Keratinocyte (primary cell): ENCODE data around the gene PHETA1. TPM values are rescaled to one million over a fixed set of nuclear protein-coding genes. Genes with fewer than 3 reads are reported as not detected.

Source experiments
- DNase-seq: peaks from one replicate; pipeline ENCODE4 v3.0.0-alpha.2; 2011; ENCODE audit warnings: low read depth, missing footprints, low spot score
- FAIRE-seq: peaks from 2 replicates; lab custom pipeline; 2011; peaks lifted over from hg19 to GRCh38; lab: Jason Lieb, UNC
- H2AFZ ChIP-seq: 2 replicates; pipeline ENCODE4 v1.6.0; 2012; ENCODE audit warnings: low read length, control low read depth, inconsistent platforms; ENCODE audit not compliant: control insufficient read depth
- H3K27ac ChIP-seq: 2 replicates; pipeline ENCODE4 v1.5.1; 2011; ENCODE audit warnings: low read length; ENCODE audit not compliant: control insufficient read depth, insufficient read depth
- H3K27me3 ChIP-seq: 3 replicates; pipeline ENCODE4 v1.6.0; 2011; ENCODE audit warnings: low read length; ENCODE audit not compliant: control insufficient read depth, insufficient read depth; ENCODE audit errors: extremely low read depth
- H3K36me3 ChIP-seq, 2 experiments: 2 replicates in 1 of 2; 3 replicates in 1 of 2; pipeline ENCODE4 v1.5.1; 2011; ENCODE audit warnings: low read length in 2 of 2, mild to moderate bottlenecking in 1 of 2; ENCODE audit not compliant: control insufficient read depth in 2 of 2, insufficient read depth in 2 of 2; ENCODE audit errors: extremely low read depth in 1 of 2
- H3K4me1 ChIP-seq: 3 replicates; pipeline ENCODE4 v1.5.1; 2011; ENCODE audit warnings: low read length; ENCODE audit not compliant: control insufficient read depth, insufficient read depth; ENCODE audit errors: extremely low read depth
- H3K4me2 ChIP-seq: 3 replicates; pipeline ENCODE4 v1.6.0; 2011; ENCODE audit warnings: low read depth, low read length; ENCODE audit not compliant: control insufficient read depth, insufficient read depth; ENCODE audit errors: extremely low read depth
- H3K4me3 ChIP-seq, 3 experiments: fragments of 200-600 bp in 1 of 3; sonication (generic) in 1 of 3; 2 replicates in 2 of 3; 3 replicates in 1 of 3; pipeline ENCODE4 v1.5.1; 2011 to 2016; ENCODE audit warnings: low read length in 3 of 3, mild to moderate bottlenecking in 3 of 3, control low read depth in 2 of 3, inconsistent platforms in 1 of 3, low read depth in 1 of 3, mixed read lengths in 1 of 3, mixed run types in 1 of 3, moderate library complexity in 1 of 3; ENCODE audit not compliant: control insufficient read depth in 2 of 3, insufficient read depth in 2 of 3; ENCODE audit errors: extremely low read depth in 1 of 3
- H3K79me2 ChIP-seq: 2 replicates; pipeline ENCODE4 v1.6.0; 2012; ENCODE audit warnings: low read length; ENCODE audit not compliant: control insufficient read depth, insufficient read depth
- H3K9ac ChIP-seq: 3 replicates; pipeline ENCODE4 v1.6.0; 2011; ENCODE audit warnings: low read length; ENCODE audit not compliant: control insufficient read depth, insufficient read depth; ENCODE audit errors: extremely low read depth
- H3K9me1 ChIP-seq: 3 replicates; pipeline ENCODE4 v1.6.0; 2011; ENCODE audit warnings: low read length; ENCODE audit not compliant: control insufficient read depth, insufficient read depth; ENCODE audit errors: extremely low read depth
- H3K9me3 ChIP-seq: 2 replicates; pipeline ENCODE4 v1.5.1; 2012; ENCODE audit warnings: low read depth, low read length; ENCODE audit not compliant: control insufficient read depth
- H4K20me1 ChIP-seq: 3 replicates; pipeline ENCODE4 v1.6.0; 2011; ENCODE audit warnings: low read length; ENCODE audit not compliant: control insufficient read depth, insufficient read depth; ENCODE audit errors: extremely low read depth
- EZH2 ChIP-seq: IDR thresholded peaks from one replicate; pipeline ENCODE4 v1.6.1; 2012; ENCODE audit warnings: inconsistent platforms, mild to moderate bottlenecking, low read length, moderate library complexity
- dilution Hi-C: fragments of 300-500 bp; cut with MboI; formaldehyde crosslinking; loops from one replicate; pipeline ENCODE4 v1.7.0; 2020; ENCODE audit warnings: low sequenced_read_pairs; ENCODE audit not compliant: extremely low pct_ligation_motif_present
- polyA plus RNA-seq, 5 experiments: library from polyadenylated mRNA; depleted of rRNA in 3 of 5; stranded (reverse) in 3 of 5; stranded (forward) in 1 of 5; unstranded in 1 of 5; fragments of >200 nt; gene quantifications; 1 replicate in 1 of 5; 2 replicates in 3 of 5; 3 replicates in 1 of 5; pipeline versions ENCODE4 v1.2.1 to v1.2.3, GENCODE V29; 2011 to 2012; ENCODE audit warnings: missing spikeins in 2 of 5, low read depth in 1 of 5, low replicate concordance in 1 of 5
- TF ChIP-seq, protein P1 (sequence below), 3 experiments: IDR thresholded peaks in 1 of 3; conservative IDR thresholded peaks in 1 of 3; optimal IDR thresholded peaks in 1 of 3; 2 replicates in 2 of 3; 3 replicates in 1 of 3; pipeline versions ENCODE3 to v1.5.1; 2011; ENCODE audit warnings: low read length in 3 of 3, mild to moderate bottlenecking in 3 of 3, moderate library complexity in 2 of 3, control low read depth in 1 of 3, inconsistent platforms in 1 of 3; ENCODE audit not compliant: insufficient read depth in 2 of 3; ENCODE audit errors: extremely low read depth in 1 of 3

The PHETA1 gene
- polyA plus RNA-seq, 1 donor (not counting 4 experiments of a cell fraction or from before 2014, with no cell fraction given) = 1.7 TPM

DNA sequence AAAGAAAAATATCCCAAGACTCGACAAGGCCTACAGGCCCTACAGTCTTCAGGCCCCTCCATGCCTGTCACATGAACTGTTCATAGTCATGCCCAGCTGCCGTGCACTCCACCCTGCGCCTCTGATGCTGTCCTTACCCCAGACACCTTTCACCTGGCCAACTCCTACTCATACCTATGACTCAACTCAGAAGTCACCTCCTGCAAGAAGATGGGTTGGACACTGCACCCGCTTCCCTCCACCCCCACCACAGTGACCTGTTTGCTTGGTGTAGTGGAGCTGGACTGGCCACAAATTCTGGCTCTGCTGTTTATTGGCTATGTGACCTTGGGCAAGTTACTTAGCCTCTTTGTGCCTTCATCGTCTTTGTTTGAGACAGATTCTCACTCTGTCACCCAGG lies 56.2 kb downstream of the PHETA1 start:
- Histone ChIP-seq H3K79me2 (no peaks in the 10 kb centered on the region), H2AFZ (no peak overlapping the region), H3K27me3 (no peaks in the 10 kb centered on the region), H3K9me3 (peaks cover 2% of the 10 kb centered on the region), H3K36me3 (no peaks in the 10 kb centered on the region), H3K9ac (no peak overlapping the region), H3K9me1 (no peaks in the 10 kb centered on the region), H3K4me3 (no peak overlapping the region), H3K27ac (no peak overlapping the region), H3K4me2 (no peak overlapping the region), H3K4me1 (no peaks in the 10 kb centered on the region), H4K20me1 (no peaks in the 10 kb centered on the region)
- TF ChIP-seq EZH2 = no peak
- TF ChIP-seq, protein P1, sequence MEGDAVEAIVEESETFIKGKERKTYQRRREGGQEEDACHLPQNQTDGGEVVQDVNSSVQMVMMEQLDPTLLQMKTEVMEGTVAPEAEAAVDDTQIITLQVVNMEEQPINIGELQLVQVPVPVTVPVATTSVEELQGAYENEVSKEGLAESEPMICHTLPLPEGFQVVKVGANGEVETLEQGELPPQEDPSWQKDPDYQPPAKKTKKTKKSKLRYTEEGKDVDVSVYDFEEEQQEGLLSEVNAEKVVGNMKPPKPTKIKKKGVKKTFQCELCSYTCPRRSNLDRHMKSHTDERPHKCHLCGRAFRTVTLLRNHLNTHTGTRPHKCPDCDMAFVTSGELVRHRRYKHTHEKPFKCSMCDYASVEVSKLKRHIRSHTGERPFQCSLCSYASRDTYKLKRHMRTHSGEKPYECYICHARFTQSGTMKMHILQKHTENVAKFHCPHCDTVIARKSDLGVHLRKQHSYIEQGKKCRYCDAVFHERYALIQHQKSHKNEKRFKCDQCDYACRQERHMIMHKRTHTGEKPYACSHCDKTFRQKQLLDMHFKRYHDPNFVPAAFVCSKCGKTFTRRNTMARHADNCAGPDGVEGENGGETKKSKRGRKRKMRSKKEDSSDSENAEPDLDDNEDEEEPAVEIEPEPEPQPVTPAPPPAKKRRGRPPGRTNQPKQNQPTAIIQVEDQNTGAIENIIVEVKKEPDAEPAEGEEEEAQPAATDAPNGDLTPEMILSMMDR (optimal IDR thresholded peaks at IDR 0.05 in 1 of 3, IDR thresholded peaks at IDR 0.05 in 1 of 3, conservative IDR thresholded peaks at IDR 0.05 in 1 of 3; ENCODE audit: extremely low read depth in 1 of 3, insufficient read depth in 2 of 3, low read length in 3 of 3) = no peak
- FAIRE-seq (no peak), DNase-seq (no peak)
- dilution Hi-C loops = no loop called here

DNA sequence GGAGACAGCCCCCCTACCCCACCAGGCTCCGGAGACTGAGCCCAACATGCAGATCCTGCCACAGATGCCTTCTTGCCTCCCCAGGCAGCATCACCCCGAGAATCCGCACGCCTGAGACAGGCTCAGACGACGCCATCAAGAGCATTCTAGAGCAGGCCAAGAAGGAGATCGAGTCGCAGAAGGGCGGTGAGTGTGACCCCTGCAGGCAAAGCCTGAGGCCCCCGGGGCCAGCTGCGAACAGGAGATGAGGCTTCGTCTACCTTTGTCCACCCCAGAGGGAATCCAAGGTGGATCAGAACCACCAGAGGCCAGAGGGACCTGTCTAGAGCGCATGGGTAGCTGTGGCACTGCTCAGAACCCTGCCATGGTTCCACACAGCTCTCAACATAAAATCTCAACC lies 56.9 kb downstream of the PHETA1 start:
- dilution Hi-C loops = no loop called here
- no peak overlapping the region for H3K9ac ChIP-seq
- no peak for FAIRE-seq

More for the DNA sequence above, 56.9 kb downstream of the PHETA1 start:
- H3K9me3 ChIP-seq = peaks cover 2% of the 10 kb centered on the region
- no peaks in the 10 kb centered on the region for H4K20me1 ChIP-seq
- H3K79me2 ChIP-seq = no peaks in the 10 kb centered on the region
- no peak overlapping the region for H3K27ac ChIP-seq
- no peak overlapping the region for H3K4me3 ChIP-seq
- no peaks in the 10 kb centered on the region for H3K4me1 ChIP-seq
- H3K36me3 ChIP-seq = no peaks in the 10 kb centered on the region
- no peak for DNase-seq
- H3K27me3 ChIP-seq = no peaks in the 10 kb centered on the region
- TF ChIP-seq EZH2 = no peak
- TF ChIP-seq, protein P1 (optimal IDR thresholded peaks at IDR 0.05 in 1 of 3, IDR thresholded peaks at IDR 0.05 in 1 of 3, conservative IDR thresholded peaks at IDR 0.05 in 1 of 3; ENCODE audit: extremely low read depth in 1 of 3, insufficient read depth in 2 of 3, low read length in 3 of 3) = no peak
- no peak overlapping the region for H3K4me2 ChIP-seq
- no peaks in the 10 kb centered on the region for H3K9me1 ChIP-seq
- H2AFZ ChIP-seq = no peak overlapping the region
